GM12891 (cell line): Measurements from ENCODE around the gene CATSPERE.

Experiments used
- DNase-seq: peaks from one replicate; pipeline ENCODE4 v3.0.0; 2011; ENCODE audit warnings: low spot score; ENCODE audit not compliant: insufficient read length
- FAIRE-seq: peaks from 2 replicates; lab custom pipeline; 2011; peaks lifted over from hg19 to GRCh38; lab: Jason Lieb, UNC
- PAX5 ChIP-seq: IDR thresholded peaks from 2 replicates; pipeline ENCODE4 v1.6.1; 2011; ENCODE audit warnings: low read length, moderate library complexity, mild to moderate bottlenecking; ENCODE audit not compliant: insufficient read depth, severe bottlenecking
- POLR2A ChIP-seq: IDR thresholded peaks from 2 replicates; pipeline ENCODE4 v1.6.1; 2011; ENCODE audit warnings: low read depth, low read length, control low read depth
- POLR2AphosphoS5 ChIP-seq: IDR thresholded peaks from 2 replicates; pipeline ENCODE4 v1.6.1; 2011; ENCODE audit warnings: low read depth, low read length, control low read depth
- POU2F2 ChIP-seq: IDR thresholded peaks from 2 replicates; pipeline ENCODE4 v1.6.1; 2011; ENCODE audit warnings: low read depth, mild to moderate bottlenecking, control low read depth, low read length, moderate library complexity
- SPI1 ChIP-seq: IDR thresholded peaks from 2 replicates; pipeline ENCODE4 v1.6.1; 2011; ENCODE audit warnings: low read depth, low read length, control low read depth
- TAF1 ChIP-seq: IDR thresholded peaks from 2 replicates; pipeline ENCODE4 v1.6.1; 2011; ENCODE audit warnings: low read depth, low read length, control low read depth

Gene CATSPERE

GRCh38 chr1:244615301-244615700 is 154.2 kb downstream of the CATSPERE start:
- FAIRE-seq (no peak), DNase-seq (no peak)
- TF ChIP-seq POU2F2: no peak

GRCh38 chr1:244626709-244627108 is 165.6 kb downstream of the CATSPERE start:
- no peak for TF ChIP-seq PAX5
- no peak for TF ChIP-seq SPI1
- TF ChIP-seq POLR2AphosphoS5: no peak
- TF ChIP-seq POLR2A: no peak
- no peak for TF ChIP-seq TAF1
- no peak for TF ChIP-seq POU2F2
- DNase-seq (no peak), FAIRE-seq (no peak)

- no peak for FAIRE-seq
- TF ChIP-seq POU2F2 (no peak), PAX5 (no peak), POLR2A (no peak), SPI1 (no peak), POLR2AphosphoS5 (no peak), TAF1 (no peak)
- no peak for DNase-seq
These were observed 167.7 kb downstream of the CATSPERE start for GRCh38 chr1:244628789-244629188.

GRCh38 chr1:244633140-244633539 is 172.1 kb downstream of the CATSPERE start:
- no peak for TF ChIP-seq POLR2AphosphoS5
- no peak for TF ChIP-seq POU2F2
- TF ChIP-seq POLR2A: no peak
- no peak for TF ChIP-seq SPI1
- TF ChIP-seq TAF1: no peak
- TF ChIP-seq PAX5: no peak
- FAIRE-seq: no peak
- DNase-seq: no peak

GRCh38 chr1:244634546-244634945 is 173.5 kb downstream of the CATSPERE start:
- DNase-seq (no peak), FAIRE-seq (no peak)
- no peak for TF ChIP-seq POLR2AphosphoS5
- TF ChIP-seq POU2F2: no peak
- no peak for TF ChIP-seq TAF1
- TF ChIP-seq POLR2A: no peak
- no peak for TF ChIP-seq PAX5
- TF ChIP-seq SPI1: no peak

- DNase-seq (no peak), FAIRE-seq (no peak)
- TF ChIP-seq POLR2A (no peak), TAF1 (no peak), SPI1 (no peak), POU2F2 (no peak), POLR2AphosphoS5 (no peak), PAX5 (no peak)
These were observed 175.6 kb downstream of the CATSPERE start for GRCh38 chr1:244636488-244637259.

GRCh38 chr1:244639561-244639960 is 178.5 kb downstream of the CATSPERE start:
- no peak for FAIRE-seq

GRCh38 chr1:244640917-244641316 is 179.8 kb downstream of the CATSPERE start:
- no peak for FAIRE-seq
- TF ChIP-seq PAX5: no peak
- TF ChIP-seq TAF1: no peak
- no peak for TF ChIP-seq SPI1
- no peak for TF ChIP-seq POLR2AphosphoS5
- no peak for TF ChIP-seq POU2F2
- no peak for TF ChIP-seq POLR2A
- no peak for DNase-seq

More at GRCh38 chr1:244639561-244639960, 178.5 kb downstream of the CATSPERE start:
- TF ChIP-seq TAF1: no peak
- TF ChIP-seq POLR2A: no peak
- DNase-seq: no peak

GRCh38 chr1:244642526-244642925 is 181.5 kb downstream of the CATSPERE start:
- no peak for FAIRE-seq
- TF ChIP-seq POLR2A (no peak), POLR2AphosphoS5 (no peak), POU2F2 (no peak), SPI1 (no peak), PAX5 (no peak), TAF1 (no peak)
- no peak for DNase-seq

GRCh38 chr1:244642988-244643387 is 181.9 kb downstream of the CATSPERE start:
- TF ChIP-seq TAF1 (no peak), POU2F2 (no peak), SPI1 (no peak), PAX5 (no peak), POLR2A (no peak), POLR2AphosphoS5 (no peak)
- FAIRE-seq (no peak), DNase-seq (no peak)

- DNase-seq (no peak), FAIRE-seq (no peak)
- TF ChIP-seq POLR2A: no peak
- no peak for TF ChIP-seq SPI1
- TF ChIP-seq POU2F2: no peak
- no peak for TF ChIP-seq TAF1
- TF ChIP-seq POLR2AphosphoS5: no peak
- TF ChIP-seq PAX5: no peak
These were observed 184.3 kb downstream of the CATSPERE start for GRCh38 chr1:244645414-244645813.
